A673 (cell line): ENCODE data around the gene RNF187.

ENCODE experiments used
- EZH2 ChIP-seq: fragments of 200-600 bp; sonication (generic); IDR thresholded peaks from 2 replicates; pipeline ENCODE4 v1.6.1; 2017; ENCODE audit warnings: borderline replicate concordance, low read depth, mild to moderate bottlenecking, mixed read lengths, antibody characterized with exemption, low read length; ENCODE audit not compliant: poor library complexity, severe bottlenecking
- TF ChIP-seq, protein P1 (sequence below): fragments of 300-800, 200-600 bp; sonication (generic); conservative IDR thresholded peaks from 2 replicates; pipeline ENCODE4 v1.5.1; 2017; ENCODE audit warnings: low read depth, mild to moderate bottlenecking, antibody characterized with exemption, low read length, moderate library complexity, mixed read lengths

DNA sequence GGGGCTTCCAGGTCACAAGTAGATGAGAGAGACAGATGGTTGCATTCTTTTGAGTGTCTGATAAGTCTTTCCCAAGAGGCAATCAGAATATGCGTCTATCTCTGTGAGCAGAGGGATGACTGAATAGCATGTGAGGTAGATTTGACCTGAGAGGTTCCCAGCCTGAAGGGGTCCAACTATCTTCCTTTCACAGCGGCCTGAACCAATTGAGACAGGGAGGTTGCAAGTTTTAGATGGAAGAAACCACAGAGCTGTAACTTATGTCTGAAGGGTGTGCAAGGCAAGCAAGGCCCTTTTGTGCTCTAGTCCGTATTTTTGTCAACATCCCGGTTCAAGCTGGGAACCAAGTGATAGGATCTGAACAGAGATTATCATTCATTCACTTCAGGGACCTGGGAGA lies 9.9 kb upstream of the RNF187 start:
- TF ChIP-seq, protein P1, sequence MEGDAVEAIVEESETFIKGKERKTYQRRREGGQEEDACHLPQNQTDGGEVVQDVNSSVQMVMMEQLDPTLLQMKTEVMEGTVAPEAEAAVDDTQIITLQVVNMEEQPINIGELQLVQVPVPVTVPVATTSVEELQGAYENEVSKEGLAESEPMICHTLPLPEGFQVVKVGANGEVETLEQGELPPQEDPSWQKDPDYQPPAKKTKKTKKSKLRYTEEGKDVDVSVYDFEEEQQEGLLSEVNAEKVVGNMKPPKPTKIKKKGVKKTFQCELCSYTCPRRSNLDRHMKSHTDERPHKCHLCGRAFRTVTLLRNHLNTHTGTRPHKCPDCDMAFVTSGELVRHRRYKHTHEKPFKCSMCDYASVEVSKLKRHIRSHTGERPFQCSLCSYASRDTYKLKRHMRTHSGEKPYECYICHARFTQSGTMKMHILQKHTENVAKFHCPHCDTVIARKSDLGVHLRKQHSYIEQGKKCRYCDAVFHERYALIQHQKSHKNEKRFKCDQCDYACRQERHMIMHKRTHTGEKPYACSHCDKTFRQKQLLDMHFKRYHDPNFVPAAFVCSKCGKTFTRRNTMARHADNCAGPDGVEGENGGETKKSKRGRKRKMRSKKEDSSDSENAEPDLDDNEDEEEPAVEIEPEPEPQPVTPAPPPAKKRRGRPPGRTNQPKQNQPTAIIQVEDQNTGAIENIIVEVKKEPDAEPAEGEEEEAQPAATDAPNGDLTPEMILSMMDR: no peak
- TF ChIP-seq EZH2: no peak
